Astrocyte of the cerebellum (primary cell): ENCODE data around the gene GRK2.

Source experiments
- DNase-seq: peaks from one replicate; pipeline ENCODE4 v3.0.0-alpha.2; 2011; ENCODE audit warnings: low read depth
- H3K4me3 ChIP-seq: 2 replicates; pipeline ENCODE4 v1.5.1; 2011; ENCODE audit warnings: mild to moderate bottlenecking, low read depth, low read length, moderate library complexity
- CTCF ChIP-seq: IDR thresholded peaks from 2 replicates; pipeline ENCODE4 v1.5.1; 2012; ENCODE audit warnings: low read length, low read depth, moderate library complexity, mild to moderate bottlenecking; ENCODE audit errors: missing control alignments
- in situ Hi-C: cut with HindIII; loops from 2 replicates; pipeline ENCODE4 v1.10.0; 2017; ENCODE audit warnings: low sequenced_read_pairs

GRK2 gene

DNA sequence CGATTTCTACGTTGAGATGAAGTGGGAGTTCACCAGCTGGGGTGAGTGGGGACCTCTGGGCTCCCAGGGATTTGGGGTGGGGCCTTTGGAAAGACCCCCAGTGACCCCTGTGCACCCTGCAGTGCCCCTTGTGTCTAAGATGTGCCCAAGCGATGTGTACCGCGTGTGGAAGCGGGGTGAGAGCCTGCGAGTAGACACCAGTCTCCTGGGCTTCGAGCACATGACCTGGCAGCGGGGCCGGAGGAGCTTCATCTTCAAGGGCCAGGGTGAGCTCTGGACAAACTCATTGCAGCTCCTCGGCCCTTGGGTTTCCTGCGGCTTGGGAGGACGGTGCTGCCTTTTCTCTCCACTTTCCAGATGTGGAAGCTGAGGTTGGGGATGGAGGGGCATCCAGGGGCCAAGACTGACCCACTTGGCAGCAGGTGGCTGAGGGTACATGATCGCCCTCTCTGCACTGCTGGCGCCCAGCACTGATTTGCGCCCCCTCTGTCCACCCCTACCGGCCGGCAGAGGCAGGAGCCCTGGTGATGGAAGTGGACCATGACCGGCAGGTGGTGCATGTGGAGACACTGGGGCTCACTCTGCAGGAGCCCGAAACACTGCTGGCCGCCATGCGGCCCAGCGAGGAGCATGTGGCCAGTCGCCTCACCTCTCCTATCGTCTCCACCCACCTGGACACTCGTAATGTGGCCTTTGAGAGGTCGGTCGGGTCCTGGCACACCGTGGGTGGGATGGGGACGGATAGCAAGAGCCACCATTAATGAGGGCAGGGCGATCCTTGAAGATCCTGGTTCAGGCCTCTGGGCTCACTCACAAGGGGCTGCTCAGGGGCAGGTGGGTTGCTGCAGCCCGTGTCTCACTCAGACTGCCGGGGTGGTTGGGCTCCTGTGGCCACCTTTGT is 25.5 kb downstream of the GRK2 start:
- in situ Hi-C loops = no loop called here
- no peak for TF ChIP-seq CTCF
- no peak for DNase-seq
- no peak overlapping the region for H3K4me3 ChIP-seq

GRCh38 chr11:67292671-67293070 is 26.4 kb downstream of the GRK2 start:
- DNase-seq = no peak
- no peak overlapping the region for H3K4me3 ChIP-seq
- in situ Hi-C loops = no loop called here
- TF ChIP-seq CTCF = no peak

- in situ Hi-C loops = no loop called here
- TF ChIP-seq CTCF = no peak
- DNase-seq = no peak
- H3K4me3 ChIP-seq = no peak overlapping the region
These were observed 26.8 kb downstream of the GRK2 start for GRCh38 chr11:67293090-67293489.

- in situ Hi-C loops = no loop called here
- TF ChIP-seq CTCF = no peak
- H3K4me3 ChIP-seq = no peak overlapping the region
- DNase-seq = no peak
These were observed 29.6 kb downstream of the GRK2 start for GRCh38 chr11:67295846-67296245.

GRCh38 chr11:67298786-67299185 is 32.5 kb downstream of the GRK2 start:
- in situ Hi-C loops = no loop called here
- TF ChIP-seq CTCF = no peak
- no peak overlapping the region for H3K4me3 ChIP-seq
- no peak for DNase-seq

GRCh38 chr11:67299471-67300191 is 33.4 kb downstream of the GRK2 start:
- H3K4me3 ChIP-seq = no peak overlapping the region
- no peak for DNase-seq
- no peak for TF ChIP-seq CTCF
- in situ Hi-C loops = no loop called here
